Rectal smooth muscle tissue (tissue), 1 donor: Measurements from ENCODE around the gene ALPK1.
"Not testable (repeated sequence)": the region's sequence is repeated elsewhere in the genome, so short reads cannot be mapped to it uniquely, and the experiment has no call there.

Experiments used
- H3K27ac ChIP-seq: one replicate; pipeline ENCODE4 v1.7.0; 2013; ENCODE audit warnings: low read depth, low read length, inconsistent platforms
- H3K27me3 ChIP-seq: one replicate; pipeline ENCODE4 v1.7.0; 2013; ENCODE audit warnings: low read length; ENCODE audit not compliant: control insufficient read depth, insufficient read depth
- H3K36me3 ChIP-seq: one replicate; pipeline ENCODE4 v1.7.0; 2013; ENCODE audit warnings: low read length; ENCODE audit not compliant: control insufficient read depth, insufficient read depth
- H3K4me1 ChIP-seq: one replicate; pipeline ENCODE4 v1.7.0; 2013; ENCODE audit warnings: low read length; ENCODE audit not compliant: control insufficient read depth, insufficient read depth
- H3K4me3 ChIP-seq: one replicate; pipeline ENCODE4 v1.7.0; 2013; ENCODE audit warnings: low read length
- H3K9ac ChIP-seq: one replicate; pipeline ENCODE4 v1.7.0; 2013; ENCODE audit warnings: low read length

Gene ALPK1

GRCh38 chr4:112453321-112453720 is 156.2 kb downstream of the ALPK1 start:
- Histone ChIP-seq H3K4me3 (no peak overlapping the region), H3K4me1 (no peaks in the 10 kb centered on the region), H3K36me3 (no peaks in the 10 kb centered on the region), H3K27me3 (no peaks in the 10 kb centered on the region), H3K27ac (no peak overlapping the region), H3K9ac (no peak overlapping the region)

- H3K27ac ChIP-seq = no peak overlapping the region
- no peak overlapping the region for H3K4me3 ChIP-seq
- no peaks in the 10 kb centered on the region for H3K27me3 ChIP-seq
- no peaks in the 10 kb centered on the region for H3K36me3 ChIP-seq
- H3K4me1 ChIP-seq = no peaks in the 10 kb centered on the region
- no peak overlapping the region for H3K9ac ChIP-seq
These were observed 175.1 kb downstream of the ALPK1 start for GRCh38 chr4:112472318-112472717.

- Histone ChIP-seq H3K4me1 (no peaks in the 10 kb centered on the region), H3K27me3 (no peaks in the 10 kb centered on the region), H3K36me3 (no peaks in the 10 kb centered on the region), H3K4me3 (no peak overlapping the region), H3K9ac (no peak overlapping the region), H3K27ac (no peak overlapping the region)
These were observed 176.8 kb downstream of the ALPK1 start for GRCh38 chr4:112473985-112474384.

- Histone ChIP-seq H3K9ac (no peak overlapping the region), H3K4me3 (no peak overlapping the region), H3K4me1 (no peaks in the 10 kb centered on the region), H3K27ac (no peak overlapping the region), H3K27me3 (no peaks in the 10 kb centered on the region), H3K36me3 (no peaks in the 10 kb centered on the region)
These were observed 188.8 kb downstream of the ALPK1 start for GRCh38 chr4:112485930-112486329.

GRCh38 chr4:112490808-112491207 is 193.6 kb downstream of the ALPK1 start:
- H3K4me1 ChIP-seq, H3K4me3 ChIP-seq, H3K27ac ChIP-seq, H3K9ac ChIP-seq, H3K27me3 ChIP-seq, H3K36me3 ChIP-seq: not testable (repeated sequence)
